Liver (tissue), 9 donors: ENCODE data around the gene CTSH. TPM values are rescaled to one million over a fixed set of nuclear protein-coding genes. Genes with fewer than 3 reads are reported as not detected.

Experiments used
- DNase-seq: peaks from one replicate; pipeline ENCODE4 v3.0.0-alpha.2; 2017; ENCODE audit warnings: low spot score
- H3K27ac ChIP-seq, 2 donors: one replicate each; pipeline ENCODE4 v1.7.0; 2013; ENCODE audit warnings: inconsistent platforms in 2 of 2, low read length in 2 of 2, control low read depth in 1 of 2, low read depth in 1 of 2, mild to moderate bottlenecking in 1 of 2
- H3K27me3 ChIP-seq, 4 donors: one replicate each; pipeline versions ENCODE4 v1.6.1 to v1.7.0; 2013; ENCODE audit warnings: low read length in 3 of 4, inconsistent platforms in 1 of 4, mild to moderate bottlenecking in 1 of 4, moderate library complexity in 1 of 4; ENCODE audit not compliant: control insufficient read depth in 4 of 4, insufficient read depth in 4 of 4
- H3K36me3 ChIP-seq, 4 donors: one replicate each; pipeline versions ENCODE4 v1.6.1 to v1.7.0; 2013; ENCODE audit warnings: low read length in 3 of 4, mild to moderate bottlenecking in 3 of 4, low read depth in 1 of 4, moderate library complexity in 1 of 4; ENCODE audit not compliant: control insufficient read depth in 4 of 4, insufficient read depth in 3 of 4
- H3K4me1 ChIP-seq, 4 donors: one replicate each; pipeline versions ENCODE4 v1.6.1 to v1.7.0; 2013; ENCODE audit warnings: low read length in 3 of 4, mild to moderate bottlenecking in 3 of 4, moderate library complexity in 1 of 4; ENCODE audit not compliant: control insufficient read depth in 4 of 4, insufficient read depth in 4 of 4
- H3K4me3 ChIP-seq, 3 donors: one replicate each; pipeline versions ENCODE4 v1.6.1 to v1.7.0; 2013; ENCODE audit warnings: low read length in 3 of 3, control low read depth in 1 of 3, low read depth in 1 of 3, mild to moderate bottlenecking in 1 of 3
- H3K9ac ChIP-seq, 2 donors: one replicate each; pipeline ENCODE4 v1.7.0; 2013; ENCODE audit warnings: low read length in 2 of 2, mild to moderate bottlenecking in 2 of 2, moderate library complexity in 2 of 2, control low read depth in 1 of 2, low read depth in 1 of 2
- H3K9me3 ChIP-seq, 4 donors: one replicate each; pipeline versions ENCODE4 v1.6.1 to v1.7.0; 2013; ENCODE audit warnings: low read length in 3 of 4; ENCODE audit not compliant: control insufficient read depth in 4 of 4
- EGR1 ChIP-seq, 2 donors: IDR thresholded peaks; 2 replicates each; pipeline ENCODE4 v1.6.1; 2016 to 2018; ENCODE audit warnings: antibody characterized with exemption in 2 of 2, low read depth in 2 of 2
- FOXA1 ChIP-seq: IDR thresholded peaks from 2 replicates; pipeline ENCODE4 v1.6.1; 2016; ENCODE audit warnings: antibody characterized with exemption
- FOXA2 ChIP-seq: IDR thresholded peaks from 2 replicates; pipeline ENCODE4 v1.6.1; 2016; ENCODE audit warnings: antibody characterized with exemption
- GABPA ChIP-seq, 2 donors: IDR thresholded peaks in 1 of 2; conservative IDR thresholded peaks in 1 of 2; 2 replicates each; pipeline ENCODE4 v1.6.1; 2016; ENCODE audit warnings: antibody characterized with exemption in 2 of 2, mild to moderate bottlenecking in 1 of 2, moderate library complexity in 1 of 2
- HNF4A ChIP-seq, 2 donors: conservative IDR thresholded peaks; 2 replicates each; pipeline ENCODE4 v1.6.1; 2016; ENCODE audit warnings: antibody characterized with exemption in 2 of 2, mild to moderate bottlenecking in 2 of 2
- HNF4G ChIP-seq: IDR thresholded peaks from 2 replicates; pipeline ENCODE4 v1.6.1; 2016; ENCODE audit warnings: antibody characterized with exemption
- JUND ChIP-seq, 2 donors: IDR thresholded peaks; 2 replicates each; pipeline ENCODE4 v1.6.1; 2016; ENCODE audit warnings: antibody characterized with exemption in 2 of 2
- NR2F2 ChIP-seq: IDR thresholded peaks from 2 replicates; pipeline ENCODE4 v1.6.1; 2016; ENCODE audit warnings: antibody characterized with exemption
- RAD21 ChIP-seq, 2 donors: IDR thresholded peaks; 2 replicates each; pipeline ENCODE4 v1.6.1; 2016; ENCODE audit warnings: antibody characterized with exemption in 2 of 2, mild to moderate bottlenecking in 2 of 2
- RXRA ChIP-seq, 2 donors: IDR thresholded peaks; 2 replicates each; pipeline ENCODE4 v1.6.1; 2017 to 2018; ENCODE audit warnings: antibody characterized with exemption in 2 of 2, mild to moderate bottlenecking in 1 of 2
- SP1 ChIP-seq: IDR thresholded peaks from 2 replicates; pipeline ENCODE4 v1.6.1; 2018; ENCODE audit warnings: antibody characterized with exemption, mild to moderate bottlenecking
- TAF1 ChIP-seq: conservative IDR thresholded peaks from 2 replicates; pipeline ENCODE4 v1.6.1; 2016; ENCODE audit warnings: antibody characterized with exemption, mild to moderate bottlenecking
- YY1 ChIP-seq: IDR thresholded peaks from 2 replicates; pipeline ENCODE4 v1.6.1; 2016; ENCODE audit warnings: antibody characterized with exemption, mild to moderate bottlenecking
- WGBS: extraction: QIAGEN DNeasy Blood & Tissue Kit; methylation state at CpG from one replicate; pipeline ENCODE4 v1.1.7; 2013; 5-methylcytosine and 5-hydroxymethylcytosine counted together
- polyA plus RNA-seq, 2 donors: library from polyadenylated mRNA; stranded (reverse) in 1 of 2; unstranded in 1 of 2; fragments of 200-250 nt in 1 of 2; fragments of >200 nt in 1 of 2; fragmentation: Nextera tagmentation in 1 of 2; extraction: Ambion mirVana in 1 of 2; gene quantifications; one replicate each; pipeline versions ENCODE4 v1.2.1 to v1.2.3, GENCODE V29; 2013 to 2015
- total RNA-seq, 2 donors: library from RNA; depleted of rRNA; stranded (reverse); fragments of >200 nt; gene quantifications; one replicate each; pipeline ENCODE4 v1.2.3, GENCODE V29; 2014
- TF ChIP-seq, protein P1 (sequence below): fragments of 150-350 bp; IDR thresholded peaks from 2 replicates; pipeline ENCODE4 v1.5.1; 2017; ENCODE audit warnings: improper control_type of control experiment, low read depth, low read length; ENCODE audit not compliant: missing input control
- TF ChIP-seq, protein P2 (sequence below): IDR thresholded peaks from 2 replicates; pipeline ENCODE4 v1.6.1; 2016; ENCODE audit warnings: antibody characterized with exemption
- TF ChIP-seq, protein P3 (sequence below): IDR thresholded peaks from 2 replicates; pipeline ENCODE4 v1.6.1; 2016; ENCODE audit warnings: antibody characterized with exemption
- TF ChIP-seq, protein P4 (sequence below): IDR thresholded peaks from 2 replicates; pipeline ENCODE4 v1.6.1; 2016; ENCODE audit warnings: antibody characterized with exemption
- TF ChIP-seq, protein P5 (sequence below): IDR thresholded peaks from 2 replicates; pipeline ENCODE4 v1.6.1; 2016; ENCODE audit warnings: antibody characterized with exemption, mild to moderate bottlenecking
- donor health status: healthy.
- donor health status: healthy.
- donor health status: healthy.
- donor health status: healthy.
- donor health status: healthy.

Gene CTSH
- total and polyA plus RNA-seq, 4 donors: 46.3 to 162 (median 95.8) TPM

DNA sequence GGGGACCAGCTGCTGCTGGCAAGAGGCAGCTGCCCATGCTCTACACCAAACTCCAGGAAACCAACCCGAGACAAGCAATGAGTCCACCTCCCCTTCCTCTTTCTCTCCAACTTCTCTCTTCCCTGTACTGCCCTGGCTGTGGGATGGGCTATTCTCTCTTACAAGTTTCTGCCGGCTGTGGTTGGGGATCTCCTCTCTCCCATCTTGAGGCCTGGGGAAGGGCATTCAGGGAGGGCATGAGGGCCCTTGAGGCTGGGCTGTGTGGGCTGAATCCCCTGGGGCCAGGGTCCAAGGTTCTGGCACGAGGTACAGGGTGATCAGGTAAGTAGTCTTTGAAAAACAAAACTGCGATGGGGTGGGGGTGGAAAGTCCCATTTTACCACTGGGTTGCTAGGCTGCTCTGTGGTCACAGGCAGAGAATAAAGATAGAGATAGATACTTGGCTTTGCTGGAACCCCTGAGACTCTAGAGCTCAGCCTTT is 32.3 kb upstream of the CTSH start:
- 78% methylated on average over 4 of the region's 4 CpGs for WGBS
- H3K9me3 ChIP-seq: no peaks in the 10 kb centered on the region
- no peaks in the 10 kb centered on the region for H3K36me3 ChIP-seq
- H3K27me3 ChIP-seq: no peaks in the 10 kb centered on the region
- H3K4me3 ChIP-seq: no peak overlapping the region
- peaks cover 0 to 6% (median 2%) of the 10 kb centered on the region in 4 donors for H3K4me1 ChIP-seq
- H3K27ac ChIP-seq: no peak overlapping the region
- H3K9ac ChIP-seq: no peak overlapping the region
- TF ChIP-seq, protein P1, sequence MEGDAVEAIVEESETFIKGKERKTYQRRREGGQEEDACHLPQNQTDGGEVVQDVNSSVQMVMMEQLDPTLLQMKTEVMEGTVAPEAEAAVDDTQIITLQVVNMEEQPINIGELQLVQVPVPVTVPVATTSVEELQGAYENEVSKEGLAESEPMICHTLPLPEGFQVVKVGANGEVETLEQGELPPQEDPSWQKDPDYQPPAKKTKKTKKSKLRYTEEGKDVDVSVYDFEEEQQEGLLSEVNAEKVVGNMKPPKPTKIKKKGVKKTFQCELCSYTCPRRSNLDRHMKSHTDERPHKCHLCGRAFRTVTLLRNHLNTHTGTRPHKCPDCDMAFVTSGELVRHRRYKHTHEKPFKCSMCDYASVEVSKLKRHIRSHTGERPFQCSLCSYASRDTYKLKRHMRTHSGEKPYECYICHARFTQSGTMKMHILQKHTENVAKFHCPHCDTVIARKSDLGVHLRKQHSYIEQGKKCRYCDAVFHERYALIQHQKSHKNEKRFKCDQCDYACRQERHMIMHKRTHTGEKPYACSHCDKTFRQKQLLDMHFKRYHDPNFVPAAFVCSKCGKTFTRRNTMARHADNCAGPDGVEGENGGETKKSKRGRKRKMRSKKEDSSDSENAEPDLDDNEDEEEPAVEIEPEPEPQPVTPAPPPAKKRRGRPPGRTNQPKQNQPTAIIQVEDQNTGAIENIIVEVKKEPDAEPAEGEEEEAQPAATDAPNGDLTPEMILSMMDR: no peak
- TF ChIP-seq JUND (IDR thresholded peaks at IDR 0.05) (no peak), FOXA2 (no peak), TAF1 (no peak), GABPA (IDR thresholded peaks at IDR 0.05 in 1 of 2, conservative IDR thresholded peaks at IDR 0.05 in 1 of 2) (no peak), RXRA (IDR thresholded peaks at IDR 0.05) (no peak), EGR1 (IDR thresholded peaks at IDR 0.05; ENCODE audit: low read depth in 2 of 2) (no peak), FOXA1 (no peak), HNF4G (no peak), NR2F2 (no peak), YY1 (no peak), HNF4A (conservative IDR thresholded peaks at IDR 0.05) (no peak), SP1 (no peak), RAD21 (IDR thresholded peaks at IDR 0.05) (no peak)
- TF ChIP-seq, protein P2, sequence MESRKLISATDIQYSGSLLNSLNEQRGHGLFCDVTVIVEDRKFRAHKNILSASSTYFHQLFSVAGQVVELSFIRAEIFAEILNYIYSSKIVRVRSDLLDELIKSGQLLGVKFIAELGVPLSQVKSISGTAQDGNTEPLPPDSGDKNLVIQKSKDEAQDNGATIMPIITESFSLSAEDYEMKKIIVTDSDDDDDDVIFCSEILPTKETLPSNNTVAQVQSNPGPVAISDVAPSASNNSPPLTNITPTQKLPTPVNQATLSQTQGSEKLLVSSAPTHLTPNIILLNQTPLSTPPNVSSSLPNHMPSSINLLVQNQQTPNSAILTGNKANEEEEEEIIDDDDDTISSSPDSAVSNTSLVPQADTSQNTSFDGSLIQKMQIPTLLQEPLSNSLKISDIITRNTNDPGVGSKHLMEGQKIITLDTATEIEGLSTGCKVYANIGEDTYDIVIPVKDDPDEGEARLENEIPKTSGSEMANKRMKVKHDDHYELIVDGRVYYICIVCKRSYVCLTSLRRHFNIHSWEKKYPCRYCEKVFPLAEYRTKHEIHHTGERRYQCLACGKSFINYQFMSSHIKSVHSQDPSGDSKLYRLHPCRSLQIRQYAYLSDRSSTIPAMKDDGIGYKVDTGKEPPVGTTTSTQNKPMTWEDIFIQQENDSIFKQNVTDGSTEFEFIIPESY: no peak
- TF ChIP-seq, protein P3, sequence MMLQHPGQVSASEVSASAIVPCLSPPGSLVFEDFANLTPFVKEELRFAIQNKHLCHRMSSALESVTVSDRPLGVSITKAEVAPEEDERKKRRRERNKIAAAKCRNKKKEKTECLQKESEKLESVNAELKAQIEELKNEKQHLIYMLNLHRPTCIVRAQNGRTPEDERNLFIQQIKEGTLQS: no peak
- TF ChIP-seq, protein P4, sequence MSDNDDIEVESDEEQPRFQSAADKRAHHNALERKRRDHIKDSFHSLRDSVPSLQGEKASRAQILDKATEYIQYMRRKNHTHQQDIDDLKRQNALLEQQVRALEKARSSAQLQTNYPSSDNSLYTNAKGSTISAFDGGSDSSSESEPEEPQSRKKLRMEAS: no peak
- TF ChIP-seq, protein P5, sequence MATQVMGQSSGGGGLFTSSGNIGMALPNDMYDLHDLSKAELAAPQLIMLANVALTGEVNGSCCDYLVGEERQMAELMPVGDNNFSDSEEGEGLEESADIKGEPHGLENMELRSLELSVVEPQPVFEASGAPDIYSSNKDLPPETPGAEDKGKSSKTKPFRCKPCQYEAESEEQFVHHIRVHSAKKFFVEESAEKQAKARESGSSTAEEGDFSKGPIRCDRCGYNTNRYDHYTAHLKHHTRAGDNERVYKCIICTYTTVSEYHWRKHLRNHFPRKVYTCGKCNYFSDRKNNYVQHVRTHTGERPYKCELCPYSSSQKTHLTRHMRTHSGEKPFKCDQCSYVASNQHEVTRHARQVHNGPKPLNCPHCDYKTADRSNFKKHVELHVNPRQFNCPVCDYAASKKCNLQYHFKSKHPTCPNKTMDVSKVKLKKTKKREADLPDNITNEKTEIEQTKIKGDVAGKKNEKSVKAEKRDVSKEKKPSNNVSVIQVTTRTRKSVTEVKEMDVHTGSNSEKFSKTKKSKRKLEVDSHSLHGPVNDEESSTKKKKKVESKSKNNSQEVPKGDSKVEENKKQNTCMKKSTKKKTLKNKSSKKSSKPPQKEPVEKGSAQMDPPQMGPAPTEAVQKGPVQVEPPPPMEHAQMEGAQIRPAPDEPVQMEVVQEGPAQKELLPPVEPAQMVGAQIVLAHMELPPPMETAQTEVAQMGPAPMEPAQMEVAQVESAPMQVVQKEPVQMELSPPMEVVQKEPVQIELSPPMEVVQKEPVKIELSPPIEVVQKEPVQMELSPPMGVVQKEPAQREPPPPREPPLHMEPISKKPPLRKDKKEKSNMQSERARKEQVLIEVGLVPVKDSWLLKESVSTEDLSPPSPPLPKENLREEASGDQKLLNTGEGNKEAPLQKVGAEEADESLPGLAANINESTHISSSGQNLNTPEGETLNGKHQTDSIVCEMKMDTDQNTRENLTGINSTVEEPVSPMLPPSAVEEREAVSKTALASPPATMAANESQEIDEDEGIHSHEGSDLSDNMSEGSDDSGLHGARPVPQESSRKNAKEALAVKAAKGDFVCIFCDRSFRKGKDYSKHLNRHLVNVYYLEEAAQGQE: no peak
- no peak for DNase-seq
